Liver (tissue), 3 donors: Measurements from ENCODE around the gene MSLN.

Source experiments
- EGR1 ChIP-seq, 2 donors: IDR thresholded peaks; 2 replicates each; pipeline ENCODE4 v1.6.1; 2016 to 2018; ENCODE audit warnings: antibody characterized with exemption in 2 of 2, low read depth in 2 of 2
- GABPA ChIP-seq, 2 donors: IDR thresholded peaks in 1 of 2; conservative IDR thresholded peaks in 1 of 2; 2 replicates each; pipeline ENCODE4 v1.6.1; 2016; ENCODE audit warnings: antibody characterized with exemption in 2 of 2, mild to moderate bottlenecking in 1 of 2, moderate library complexity in 1 of 2
- RAD21 ChIP-seq, 2 donors: IDR thresholded peaks; 2 replicates each; pipeline ENCODE4 v1.6.1; 2016; ENCODE audit warnings: antibody characterized with exemption in 2 of 2, mild to moderate bottlenecking in 2 of 2
- RXRA ChIP-seq, 2 donors: IDR thresholded peaks; 2 replicates each; pipeline ENCODE4 v1.6.1; 2017 to 2018; ENCODE audit warnings: antibody characterized with exemption in 2 of 2, mild to moderate bottlenecking in 1 of 2
- TAF1 ChIP-seq: conservative IDR thresholded peaks from 2 replicates; pipeline ENCODE4 v1.6.1; 2016; ENCODE audit warnings: antibody characterized with exemption, mild to moderate bottlenecking
- TF ChIP-seq, protein P1 (sequence below): fragments of 150-350 bp; IDR thresholded peaks from 2 replicates; pipeline ENCODE4 v1.5.1; 2017; ENCODE audit warnings: improper control_type of control experiment, low read depth, low read length; ENCODE audit not compliant: missing input control
- TF ChIP-seq, protein P2 (sequence below): IDR thresholded peaks from 2 replicates; pipeline ENCODE4 v1.6.1; 2016; ENCODE audit warnings: antibody characterized with exemption, mild to moderate bottlenecking
- TF ChIP-seq, protein P3 (sequence below): IDR thresholded peaks from 2 replicates; pipeline ENCODE4 v1.6.1; 2016; ENCODE audit warnings: antibody characterized with exemption
- donor health status: healthy.
- donor health status: healthy.

DNA sequence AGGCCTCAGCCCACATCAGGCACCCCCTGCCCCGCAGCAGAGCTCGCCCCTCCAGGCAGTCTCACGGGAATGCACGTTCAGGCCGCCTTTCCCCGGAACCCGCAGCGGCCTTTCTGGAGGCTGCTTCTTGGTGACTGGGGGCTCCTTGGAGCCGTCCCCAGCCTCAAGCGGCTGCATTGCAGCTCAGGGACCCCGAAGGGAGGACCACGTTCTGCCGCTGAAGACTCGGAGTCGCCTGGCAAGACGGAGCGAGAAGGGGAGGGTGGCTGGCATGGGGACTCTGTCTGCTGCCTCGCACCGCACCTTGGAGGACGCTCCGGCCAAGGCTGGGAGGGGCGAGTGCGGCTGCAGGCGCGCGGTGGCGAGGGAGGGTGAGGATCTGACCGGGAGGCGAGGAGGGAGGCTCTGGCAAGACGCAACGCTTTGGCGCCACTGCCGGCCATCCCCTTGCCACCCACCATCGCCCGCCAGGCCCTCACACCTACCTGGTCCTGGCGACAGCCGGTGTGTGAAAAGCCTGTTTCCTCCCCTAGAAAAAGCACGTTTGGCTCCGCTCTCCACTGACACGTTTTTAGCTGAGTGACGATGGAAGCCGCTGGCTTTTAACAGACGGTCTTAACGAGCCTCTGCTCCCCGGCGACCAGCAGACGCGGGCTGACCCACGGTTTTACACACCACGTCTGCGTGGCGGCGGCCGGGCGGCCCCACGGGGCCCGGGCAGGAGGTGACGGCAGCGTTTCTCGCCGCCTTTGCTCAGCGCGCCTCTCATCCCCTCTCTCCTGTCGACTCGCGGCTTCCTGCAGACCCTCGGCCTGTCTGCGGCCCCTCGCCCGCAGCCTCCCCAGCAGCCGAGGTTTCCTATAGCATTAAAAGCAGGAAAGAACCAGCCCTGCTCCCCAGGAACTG is 56.7 kb downstream of the MSLN start:
- TF ChIP-seq, protein P1, sequence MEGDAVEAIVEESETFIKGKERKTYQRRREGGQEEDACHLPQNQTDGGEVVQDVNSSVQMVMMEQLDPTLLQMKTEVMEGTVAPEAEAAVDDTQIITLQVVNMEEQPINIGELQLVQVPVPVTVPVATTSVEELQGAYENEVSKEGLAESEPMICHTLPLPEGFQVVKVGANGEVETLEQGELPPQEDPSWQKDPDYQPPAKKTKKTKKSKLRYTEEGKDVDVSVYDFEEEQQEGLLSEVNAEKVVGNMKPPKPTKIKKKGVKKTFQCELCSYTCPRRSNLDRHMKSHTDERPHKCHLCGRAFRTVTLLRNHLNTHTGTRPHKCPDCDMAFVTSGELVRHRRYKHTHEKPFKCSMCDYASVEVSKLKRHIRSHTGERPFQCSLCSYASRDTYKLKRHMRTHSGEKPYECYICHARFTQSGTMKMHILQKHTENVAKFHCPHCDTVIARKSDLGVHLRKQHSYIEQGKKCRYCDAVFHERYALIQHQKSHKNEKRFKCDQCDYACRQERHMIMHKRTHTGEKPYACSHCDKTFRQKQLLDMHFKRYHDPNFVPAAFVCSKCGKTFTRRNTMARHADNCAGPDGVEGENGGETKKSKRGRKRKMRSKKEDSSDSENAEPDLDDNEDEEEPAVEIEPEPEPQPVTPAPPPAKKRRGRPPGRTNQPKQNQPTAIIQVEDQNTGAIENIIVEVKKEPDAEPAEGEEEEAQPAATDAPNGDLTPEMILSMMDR, result no peak
- TF ChIP-seq EGR1 (IDR thresholded peaks at IDR 0.05; ENCODE audit: low read depth in 2 of 2) (no peak), RAD21 (IDR thresholded peaks at IDR 0.05) (no peak), RXRA (IDR thresholded peaks at IDR 0.05) (no peak), GABPA (IDR thresholded peaks at IDR 0.05 in 1 of 2, conservative IDR thresholded peaks at IDR 0.05 in 1 of 2) (no peak), TAF1 (no peak)
- TF ChIP-seq, protein P2, sequence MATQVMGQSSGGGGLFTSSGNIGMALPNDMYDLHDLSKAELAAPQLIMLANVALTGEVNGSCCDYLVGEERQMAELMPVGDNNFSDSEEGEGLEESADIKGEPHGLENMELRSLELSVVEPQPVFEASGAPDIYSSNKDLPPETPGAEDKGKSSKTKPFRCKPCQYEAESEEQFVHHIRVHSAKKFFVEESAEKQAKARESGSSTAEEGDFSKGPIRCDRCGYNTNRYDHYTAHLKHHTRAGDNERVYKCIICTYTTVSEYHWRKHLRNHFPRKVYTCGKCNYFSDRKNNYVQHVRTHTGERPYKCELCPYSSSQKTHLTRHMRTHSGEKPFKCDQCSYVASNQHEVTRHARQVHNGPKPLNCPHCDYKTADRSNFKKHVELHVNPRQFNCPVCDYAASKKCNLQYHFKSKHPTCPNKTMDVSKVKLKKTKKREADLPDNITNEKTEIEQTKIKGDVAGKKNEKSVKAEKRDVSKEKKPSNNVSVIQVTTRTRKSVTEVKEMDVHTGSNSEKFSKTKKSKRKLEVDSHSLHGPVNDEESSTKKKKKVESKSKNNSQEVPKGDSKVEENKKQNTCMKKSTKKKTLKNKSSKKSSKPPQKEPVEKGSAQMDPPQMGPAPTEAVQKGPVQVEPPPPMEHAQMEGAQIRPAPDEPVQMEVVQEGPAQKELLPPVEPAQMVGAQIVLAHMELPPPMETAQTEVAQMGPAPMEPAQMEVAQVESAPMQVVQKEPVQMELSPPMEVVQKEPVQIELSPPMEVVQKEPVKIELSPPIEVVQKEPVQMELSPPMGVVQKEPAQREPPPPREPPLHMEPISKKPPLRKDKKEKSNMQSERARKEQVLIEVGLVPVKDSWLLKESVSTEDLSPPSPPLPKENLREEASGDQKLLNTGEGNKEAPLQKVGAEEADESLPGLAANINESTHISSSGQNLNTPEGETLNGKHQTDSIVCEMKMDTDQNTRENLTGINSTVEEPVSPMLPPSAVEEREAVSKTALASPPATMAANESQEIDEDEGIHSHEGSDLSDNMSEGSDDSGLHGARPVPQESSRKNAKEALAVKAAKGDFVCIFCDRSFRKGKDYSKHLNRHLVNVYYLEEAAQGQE, result no peak
- TF ChIP-seq, protein P3, sequence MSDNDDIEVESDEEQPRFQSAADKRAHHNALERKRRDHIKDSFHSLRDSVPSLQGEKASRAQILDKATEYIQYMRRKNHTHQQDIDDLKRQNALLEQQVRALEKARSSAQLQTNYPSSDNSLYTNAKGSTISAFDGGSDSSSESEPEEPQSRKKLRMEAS, result no peak
